Activated T-cell treated with anti-CD3 and anti-CD28 coated beads, Interleukin-2, amount 50 U/mL, for 72 hours (primary cell): ENCODE measurements around the gene TUBAL3. TPM values are rescaled to one million over a fixed set of nuclear protein-coding genes. Genes with fewer than 3 reads are reported as not detected.

Experiments used
- total RNA-seq, 2 donors: library from RNA; stranded (reverse); gene quantifications; one replicate each; pipeline ENCODE4 v1.2.3, GENCODE V29; 2022

TUBAL3 gene
- total RNA-seq, 2 donors from 2014 or later, result not detected

Other genes with a start within 250 kb of the TUBAL3 start
- not detected for gene AKR1C8, start 219.7 kb downstream of the TUBAL3 start, total RNA-seq
- gene AKR1C4, start 208.0 kb downstream of the TUBAL3 start, total RNA-seq, result not detected
- gene UCN3, start 39.9 kb downstream of the TUBAL3 start, total RNA-seq, result not detected
- 10 to 100 TPM; 22.2 to 37.5 TPM for gene NET1, start 7.7 kb upstream of the TUBAL3 start, total RNA-seq
- gene CALML5, start 94.7 kb upstream of the TUBAL3 start, total RNA-seq, result not detected
- not detected for gene CALML3, start 120.1 kb upstream of the TUBAL3 start, total RNA-seq